GM19351 (cell line): Measurements from ENCODE around the gene IZUMO2.

Experiments
- ATAC-seq: cut with Tn5 transposase; IDR thresholded peaks from one replicate; pipeline ENCODE4 v1.9.1; 2021; ENCODE audit warnings: mild to moderate bottlenecking, moderate library complexity; ENCODE audit not compliant: unreplicated experiment

Gene IZUMO2

GRCh38 chr19:50162988-50163387, at the start of gene IZUMO2:
IZUMO2 (minus strand) TSS chr19:50163281; CDS start chr19:50163194, 87 bp downstream.
- ATAC-seq, result no peak

- no peak for ATAC-seq
Observed at GRCh38 chr19:50210425-50210824, 47.3 kb upstream of the IZUMO2 start.

- ATAC-seq, result no peak
Observed at GRCh38 chr19:50209131-50209530, 46.0 kb upstream of the IZUMO2 start.

GRCh38 chr19:50207730-50208129, 44.6 kb upstream of the IZUMO2 start:
- ATAC-seq, result no peak

- ATAC-seq, result no peak
Observed at GRCh38 chr19:50206191-50206590, 43.1 kb upstream of the IZUMO2 start.

GRCh38 chr19:50205681-50206138, 42.6 kb upstream of the IZUMO2 start:
- ATAC-seq, result no peak

- no peak for ATAC-seq
Observed at GRCh38 chr19:50204811-50205675, 42.0 kb upstream of the IZUMO2 start.

GRCh38 chr19:50204081-50204428, 41.0 kb upstream of the IZUMO2 start:
- ATAC-seq, result no peak

GRCh38 chr19:50203281-50204080, 40.4 kb upstream of the IZUMO2 start, which contains the start of gene MYH14:
MYH14 (plus strand) TSS chr19:50203622; CDS start chr19:50210366, 6,744 bp downstream.
- no peak for ATAC-seq

GRCh38 chr19:50202962-50203280, 39.8 kb upstream of the IZUMO2 start:
- no peak for ATAC-seq

- ATAC-seq, result no peak
Observed at GRCh38 chr19:50202386-50202785, 39.3 kb upstream of the IZUMO2 start.

GRCh38 chr19:50199259-50199555, 36.1 kb upstream of the IZUMO2 start:
- no peak for ATAC-seq

GRCh38 chr19:50198431-50199258, 35.6 kb upstream of the IZUMO2 start:
- no peak for ATAC-seq

- ATAC-seq, result no peak
Observed at GRCh38 chr19:50197348-50197747, 34.3 kb upstream of the IZUMO2 start.

- no peak for ATAC-seq
Observed at GRCh38 chr19:50196322-50196932, 33.3 kb upstream of the IZUMO2 start.

GRCh38 chr19:50195224-50195623, 32.1 kb upstream of the IZUMO2 start:
- ATAC-seq, result no peak

- ATAC-seq, result no peak
Observed at GRCh38 chr19:50192463-50193211, 29.6 kb upstream of the IZUMO2 start.

GRCh38 chr19:50191216-50191615, 28.1 kb upstream of the IZUMO2 start:
- ATAC-seq, result no peak

- no peak for ATAC-seq
Observed at GRCh38 chr19:50190439-50190891, 27.4 kb upstream of the IZUMO2 start.

- no peak for ATAC-seq
Observed at GRCh38 chr19:50189331-50189730, 26.2 kb upstream of the IZUMO2 start.
